Epidermal melanocyte (primary cell): ENCODE measurements around the gene SGSM2.

Experiments
- DNase-seq: peaks from one replicate; pipeline ENCODE4 v3.0.0; 2011; ENCODE audit warnings: low spot score; ENCODE audit not compliant: insufficient read length

SGSM2 gene

DNA sequence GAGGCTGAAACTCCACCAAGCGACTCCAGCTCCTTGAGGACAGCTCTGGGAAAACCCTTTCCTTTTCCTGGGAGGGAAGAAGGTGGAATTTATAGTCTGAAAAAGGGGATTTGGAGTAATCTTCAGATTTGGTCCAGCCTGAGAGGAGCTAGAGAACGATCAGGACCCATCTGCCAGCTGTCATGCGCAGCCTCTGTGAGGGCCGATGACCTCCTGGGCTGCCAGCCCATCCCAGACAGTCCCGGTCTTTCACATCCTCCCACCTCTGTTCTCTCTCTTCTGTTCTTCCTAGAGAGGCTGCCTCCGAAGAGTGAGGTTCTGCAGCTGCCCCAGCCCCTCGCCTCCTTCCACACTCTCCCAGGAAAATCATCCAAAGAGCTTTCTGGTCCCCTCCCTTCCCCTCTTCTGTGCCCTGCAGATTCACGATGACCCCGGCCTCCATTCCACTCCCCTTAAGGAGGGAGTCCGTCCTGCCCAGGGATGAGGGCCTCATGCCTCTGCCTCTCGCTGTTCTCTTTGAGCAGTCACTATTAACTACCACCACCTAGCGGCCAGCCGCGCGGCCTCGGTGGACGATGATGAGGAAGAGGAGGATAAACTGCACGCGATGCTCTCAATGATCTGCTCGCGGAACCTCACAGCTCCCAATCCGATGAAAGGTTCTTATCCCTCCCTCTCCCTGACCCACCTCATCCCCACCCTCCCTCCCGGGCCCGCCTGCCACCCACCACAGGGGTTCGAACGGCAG, 29.6 kb downstream of the SGSM2 start:
- DNase-seq, result no peak

DNA sequence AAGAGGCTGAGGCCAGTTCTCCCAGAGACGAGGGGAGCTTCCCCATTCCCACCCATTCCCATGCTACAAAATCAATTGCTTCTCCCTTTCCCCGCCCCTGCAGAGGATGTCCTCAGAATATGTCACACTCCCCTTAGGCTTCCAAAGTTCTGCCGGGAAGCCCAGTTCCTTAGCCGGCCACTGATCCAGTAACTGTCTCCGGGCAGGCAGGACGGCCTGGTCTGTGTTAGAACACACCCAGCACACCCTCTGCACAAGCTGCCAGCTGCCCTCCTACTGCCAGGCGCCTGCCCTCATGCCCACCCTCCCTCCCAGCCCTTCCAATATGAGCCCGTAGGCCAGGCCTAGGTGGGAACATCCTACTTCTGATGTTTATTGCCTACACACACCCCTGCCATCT, 31.1 kb downstream of the SGSM2 start:
- DNase-seq, result no peak

DNA sequence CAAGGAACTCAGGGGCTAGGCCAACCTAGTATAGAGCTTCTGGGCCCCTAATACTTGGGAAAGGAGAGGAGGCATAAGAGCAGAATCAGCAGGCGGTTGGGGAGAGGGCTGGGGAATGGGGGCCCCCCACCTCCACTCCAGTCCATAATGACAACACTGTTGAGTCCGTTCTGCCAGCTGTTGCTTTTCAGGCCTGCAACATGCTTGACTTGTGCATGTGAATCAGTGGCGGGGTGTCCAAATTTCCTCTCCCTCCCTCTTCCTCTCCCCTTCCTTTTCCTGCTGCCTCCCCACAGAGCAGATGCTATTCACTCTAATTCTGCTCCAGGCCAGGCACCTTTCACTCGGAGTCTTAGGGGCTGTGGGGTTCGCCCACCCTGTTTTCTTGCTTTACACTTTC, 31.7 kb downstream of the SGSM2 start:
- DNase-seq, result no peak

DNA sequence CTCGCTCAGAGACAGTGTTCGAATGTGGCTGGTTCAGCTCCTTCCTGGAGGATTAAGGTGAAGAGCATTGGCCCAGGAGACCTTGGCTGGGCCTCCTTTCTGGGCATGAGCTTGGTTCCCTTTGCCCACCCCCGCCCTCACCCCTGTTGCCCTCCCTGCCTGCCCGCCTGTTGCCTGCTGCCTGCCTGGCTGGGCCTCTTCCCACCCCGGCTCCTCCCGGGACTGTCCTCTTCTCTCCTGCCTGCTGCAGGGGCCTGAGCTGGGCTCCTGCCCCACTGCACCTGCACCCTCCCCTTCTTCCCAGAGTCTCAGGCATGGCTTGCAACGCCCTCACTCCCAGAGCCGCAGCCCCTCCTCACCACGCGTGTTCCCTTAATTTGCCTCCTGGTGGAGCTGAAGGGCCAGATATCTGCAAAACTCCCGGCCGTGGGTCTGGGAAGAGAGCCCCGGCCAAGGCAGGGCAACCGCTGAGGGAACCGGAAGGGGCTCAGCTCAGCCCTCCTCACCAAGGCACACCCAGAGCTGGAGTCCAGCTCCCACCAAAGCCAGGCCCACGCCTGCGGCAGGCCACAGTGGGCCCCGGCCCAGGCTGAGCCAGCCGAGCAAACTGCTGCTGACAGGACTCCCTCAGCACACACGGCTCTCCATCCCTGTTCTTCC, 32.4 kb downstream of the SGSM2 start:
- DNase-seq, result no peak

DNA sequence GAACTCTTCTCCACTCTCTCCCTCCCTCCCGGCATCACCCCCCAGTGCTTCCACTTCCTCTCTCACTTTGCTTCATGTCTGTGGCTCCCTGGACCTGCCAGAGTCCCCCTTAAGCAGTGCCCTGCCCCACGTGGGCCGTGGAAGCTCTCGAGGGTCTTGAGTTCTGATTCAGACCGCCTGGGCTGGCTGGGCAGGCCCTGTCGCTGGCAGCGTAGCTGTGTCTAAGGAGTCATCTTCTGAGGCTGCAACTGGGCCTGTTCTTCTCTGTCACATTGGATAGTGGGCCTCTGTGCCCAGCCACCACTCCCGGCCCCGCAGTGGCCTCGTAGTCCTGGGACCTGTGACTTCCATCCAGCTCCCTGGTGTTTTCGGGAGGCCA, 32.9 kb downstream of the SGSM2 start:
- DNase-seq, result no peak

DNA sequence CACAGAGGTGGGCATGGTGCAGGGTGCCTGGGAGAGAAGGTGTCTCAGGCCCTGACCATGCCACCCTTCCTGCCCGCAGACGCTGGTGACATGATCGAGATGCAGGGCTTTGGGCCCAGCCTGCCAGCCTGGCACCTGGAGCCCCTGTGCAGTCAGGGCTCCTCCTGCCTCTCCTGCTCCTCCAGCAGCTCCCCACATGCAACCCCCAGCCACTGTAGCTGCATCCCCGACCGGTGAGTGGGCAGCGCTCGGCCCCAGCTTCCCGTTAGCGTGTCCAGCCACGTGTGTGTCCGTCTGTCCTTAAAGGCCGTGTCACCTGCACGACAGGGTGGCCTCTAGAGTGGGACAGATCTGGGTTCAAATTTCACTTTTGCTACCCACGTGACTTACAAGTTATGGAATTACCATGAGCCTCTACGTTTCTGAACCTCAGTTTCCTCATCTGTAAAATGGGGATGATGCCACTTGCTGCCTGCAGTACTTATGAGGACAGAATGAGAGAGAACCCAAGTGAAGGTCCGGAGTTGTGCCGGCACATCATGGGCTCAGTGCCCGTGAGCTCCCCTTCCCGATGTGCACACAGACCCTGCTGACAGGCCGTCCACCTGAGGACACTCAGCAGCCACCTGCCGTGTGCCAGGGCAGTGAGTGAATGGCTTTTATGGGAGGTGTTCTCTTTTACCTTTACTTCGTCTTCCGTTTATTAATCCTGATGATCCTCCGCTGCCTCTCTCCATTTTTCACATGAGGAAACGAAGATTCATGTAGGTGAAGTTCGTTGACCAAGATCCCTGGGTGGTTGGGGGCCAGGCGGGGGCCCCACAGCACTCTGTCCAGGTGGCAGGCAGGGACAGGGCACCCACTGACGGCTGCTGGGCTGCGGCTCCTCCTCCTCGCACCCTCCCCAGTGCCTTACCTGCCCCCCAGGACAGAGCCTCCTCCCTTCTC, 34.2 kb downstream of the SGSM2 start:
- DNase-seq, result no peak

DNA sequence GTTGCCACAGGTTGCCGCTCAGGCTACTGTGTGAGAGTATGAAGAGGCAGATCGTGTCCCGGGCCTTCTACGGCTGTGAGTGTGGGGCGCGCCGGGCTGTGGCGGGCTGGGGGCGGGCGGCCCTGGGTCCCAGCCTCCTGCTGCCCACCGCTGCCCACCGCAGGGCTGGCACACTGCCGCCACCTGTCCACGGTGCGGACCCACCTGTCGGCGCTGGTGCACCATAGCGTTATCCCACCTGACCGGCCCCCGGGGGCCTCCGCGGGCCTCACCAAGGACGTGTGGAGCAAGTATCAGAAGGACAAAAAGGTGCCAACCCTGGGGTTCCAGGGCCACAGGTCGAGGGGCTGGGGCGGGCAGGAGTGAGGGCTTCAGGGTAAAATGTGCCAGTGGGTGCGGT, 34.9 kb downstream of the SGSM2 start:
- no peak for DNase-seq

DNA sequence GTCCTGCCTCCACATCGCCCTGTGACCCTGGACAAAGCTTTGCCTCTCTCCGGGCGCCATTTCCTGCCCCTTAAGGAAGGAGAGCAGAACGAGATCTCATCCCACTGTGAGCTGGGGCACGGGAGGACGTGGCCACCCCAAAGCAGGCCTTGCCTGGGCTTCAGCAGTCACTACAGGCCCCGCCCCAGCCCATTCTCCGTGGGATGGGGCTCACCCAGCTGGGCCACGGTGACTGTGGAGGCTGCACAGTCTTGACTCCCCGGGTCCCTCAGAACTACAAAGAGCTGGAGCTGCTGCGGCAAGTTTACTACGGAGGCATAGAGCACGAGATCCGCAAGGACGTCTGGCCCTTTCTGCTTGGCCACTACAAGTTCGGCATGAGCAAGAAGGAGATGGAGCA, 35.4 kb downstream of the SGSM2 start:
- DNase-seq, result no peak

DNA sequence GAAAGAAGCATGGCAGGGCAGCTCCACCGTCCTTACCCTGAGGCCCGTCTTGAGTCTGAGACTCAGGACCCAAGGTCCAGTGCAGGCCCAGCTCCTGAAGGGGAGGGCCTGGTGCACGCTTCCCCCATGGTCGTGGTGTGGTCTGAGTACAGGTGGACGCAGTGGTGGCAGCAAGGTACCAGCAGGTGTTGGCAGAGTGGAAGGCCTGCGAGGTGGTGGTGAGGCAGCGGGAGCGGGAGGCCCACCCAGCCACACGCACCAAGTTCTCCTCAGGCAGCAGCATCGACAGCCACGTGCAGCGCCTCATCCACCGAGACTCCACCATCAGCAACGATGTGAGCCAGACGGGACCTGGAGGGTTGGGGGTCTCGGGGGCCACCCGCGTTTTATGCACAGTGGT, 35.9 kb downstream of the SGSM2 start:
- DNase-seq, result no peak

DNA sequence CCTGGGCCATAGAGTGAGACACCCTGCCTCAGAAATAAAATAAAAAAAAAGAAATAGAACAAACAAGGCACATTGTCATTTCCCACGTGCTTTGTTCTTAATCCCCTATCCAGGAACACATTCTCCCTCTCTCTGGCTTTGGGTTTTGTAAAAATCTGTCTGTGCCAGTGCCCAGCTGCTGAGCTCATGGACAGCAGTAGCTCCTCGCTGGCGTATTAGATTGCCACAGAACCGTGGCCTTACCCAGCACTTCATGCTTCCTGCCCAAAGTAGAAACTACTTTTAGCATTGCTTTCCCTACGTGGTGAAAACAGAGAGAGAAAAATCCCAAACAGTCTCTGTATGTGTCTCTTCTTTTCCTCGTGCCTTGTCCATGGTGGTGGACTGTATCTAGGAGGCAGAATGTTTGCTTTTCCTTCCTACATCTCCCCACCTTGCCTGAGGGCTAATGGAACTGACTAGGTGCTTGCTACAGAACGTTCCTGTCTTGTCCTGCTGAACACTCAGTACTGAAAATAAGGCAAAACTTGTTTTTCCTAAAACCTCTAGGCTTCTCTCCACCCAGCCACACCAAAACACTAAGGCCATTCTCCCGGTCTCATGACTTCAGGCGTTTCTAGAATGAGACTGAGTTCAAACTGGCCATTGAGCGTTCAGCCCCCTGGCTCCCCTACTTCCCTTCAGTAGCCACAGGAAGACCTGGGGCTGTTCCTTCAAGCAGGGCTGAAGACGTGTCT, 37.4 kb downstream of the SGSM2 start:
- DNase-seq, result peak; percentile 97

DNA sequence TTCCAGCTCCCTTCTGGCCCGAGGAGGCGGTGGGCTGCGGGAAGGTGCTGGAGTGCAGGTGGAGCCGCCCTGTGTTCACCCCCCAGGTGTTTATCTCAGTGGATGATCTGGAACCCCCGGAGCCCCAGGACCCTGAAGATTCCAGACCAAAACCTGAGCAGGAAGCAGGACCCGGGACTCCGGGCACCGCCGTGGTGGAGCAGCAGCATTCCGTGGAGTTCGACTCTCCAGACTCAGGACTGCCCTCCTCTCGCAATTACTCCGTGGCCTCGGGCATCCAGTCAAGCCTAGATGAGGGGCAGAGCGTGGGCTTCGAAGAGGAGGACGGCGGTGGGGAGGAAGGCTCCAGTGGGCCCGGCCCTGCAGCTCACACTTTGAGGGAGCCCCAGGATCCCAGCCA, 38.1 kb downstream of the SGSM2 start:
- no peak for DNase-seq

DNA sequence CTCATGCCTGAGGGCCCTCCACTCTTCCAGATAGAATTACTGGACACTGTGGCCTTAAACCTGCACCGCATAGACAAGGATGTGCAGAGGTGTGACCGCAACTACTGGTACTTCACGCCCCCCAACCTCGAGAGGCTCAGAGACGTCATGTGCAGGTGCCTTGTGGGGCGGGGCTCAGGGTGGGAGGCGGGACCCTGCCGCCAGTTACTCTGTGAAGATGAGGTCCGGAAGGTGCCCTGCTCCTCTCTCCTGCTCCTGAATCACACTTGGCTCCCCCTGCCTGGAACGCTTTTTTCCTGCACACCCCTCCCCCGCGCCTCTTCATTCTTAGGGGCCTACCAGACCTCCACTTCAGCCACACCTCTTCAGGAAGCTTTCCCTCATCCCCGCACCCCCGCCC, 38.8 kb downstream of the SGSM2 start:
- no peak for DNase-seq

DNA sequence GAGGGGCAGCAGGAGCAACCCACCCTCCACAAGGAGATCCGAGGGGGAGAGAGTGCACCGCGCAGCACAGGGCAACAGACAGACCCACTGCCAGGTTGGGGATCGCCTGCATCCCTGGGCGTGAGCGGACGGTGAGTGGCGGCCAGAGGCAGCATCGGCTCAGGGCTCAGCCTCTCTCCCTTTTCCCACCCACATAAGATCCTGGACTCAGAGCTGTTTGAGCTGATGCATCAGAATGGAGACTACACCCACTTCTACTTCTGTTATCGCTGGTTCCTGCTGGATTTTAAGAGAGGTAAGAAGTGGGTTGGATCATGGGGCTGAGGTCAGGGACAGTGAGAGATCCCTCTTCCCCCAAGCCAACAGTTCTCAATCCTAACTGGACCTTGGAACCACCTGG, 40.4 kb downstream of the SGSM2 start:
- no peak for DNase-seq

DNA sequence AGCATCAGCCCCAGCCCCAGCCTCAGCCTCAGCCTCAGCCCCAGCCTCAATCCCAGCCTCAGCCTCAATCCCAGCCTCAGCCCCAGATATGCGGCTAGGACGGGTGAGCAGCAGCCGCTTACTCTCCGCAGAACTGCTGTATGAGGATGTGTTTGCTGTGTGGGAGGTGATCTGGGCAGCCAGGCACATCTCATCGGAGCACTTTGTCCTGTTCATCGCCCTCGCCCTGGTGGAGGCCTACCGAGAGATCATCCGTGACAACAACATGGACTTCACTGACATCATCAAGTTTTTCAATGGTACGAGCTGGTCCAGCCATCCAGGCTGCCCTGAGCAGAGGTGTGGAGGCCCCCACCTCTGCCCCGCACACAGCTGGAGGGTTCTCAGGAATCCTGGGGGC, 41.6 kb downstream of the SGSM2 start:
- no peak for DNase-seq

DNA sequence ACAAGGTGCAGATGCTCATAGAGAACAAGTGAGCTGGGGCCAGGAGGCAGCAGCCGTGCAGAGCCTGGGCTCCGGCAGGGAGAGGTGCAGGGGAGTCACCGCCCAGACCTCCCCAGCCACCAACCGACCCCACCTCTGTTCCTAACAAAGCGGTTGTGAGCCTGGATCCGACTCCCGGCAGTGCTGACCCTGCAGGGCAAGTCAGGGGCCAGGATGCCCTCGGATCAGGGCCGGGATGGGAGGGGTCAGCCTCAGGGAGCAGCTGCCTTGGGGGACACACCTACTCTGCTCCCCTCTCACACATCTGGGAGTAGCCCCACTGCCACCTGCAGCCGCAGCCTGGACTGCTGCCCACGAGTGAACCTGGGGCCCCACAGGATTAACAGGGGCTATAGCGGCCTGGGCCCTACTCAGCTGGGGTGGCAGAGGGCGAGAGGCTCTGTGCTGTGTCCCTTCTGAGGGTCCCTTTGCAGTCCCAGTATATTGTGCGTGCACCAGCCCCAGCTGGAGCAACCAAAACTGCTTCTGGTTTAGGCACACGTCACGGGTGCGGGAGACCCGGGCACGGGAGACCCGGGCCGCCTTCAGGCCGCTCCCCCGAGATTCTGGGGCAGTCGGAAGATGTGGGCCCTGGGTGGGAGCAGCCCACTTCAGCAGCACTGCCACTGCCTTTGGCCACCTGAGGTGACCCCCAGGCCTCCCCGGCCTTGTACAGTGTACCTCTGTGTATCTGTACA, 42.4 kb downstream of the SGSM2 start:
- DNase-seq, result no peak

DNA sequence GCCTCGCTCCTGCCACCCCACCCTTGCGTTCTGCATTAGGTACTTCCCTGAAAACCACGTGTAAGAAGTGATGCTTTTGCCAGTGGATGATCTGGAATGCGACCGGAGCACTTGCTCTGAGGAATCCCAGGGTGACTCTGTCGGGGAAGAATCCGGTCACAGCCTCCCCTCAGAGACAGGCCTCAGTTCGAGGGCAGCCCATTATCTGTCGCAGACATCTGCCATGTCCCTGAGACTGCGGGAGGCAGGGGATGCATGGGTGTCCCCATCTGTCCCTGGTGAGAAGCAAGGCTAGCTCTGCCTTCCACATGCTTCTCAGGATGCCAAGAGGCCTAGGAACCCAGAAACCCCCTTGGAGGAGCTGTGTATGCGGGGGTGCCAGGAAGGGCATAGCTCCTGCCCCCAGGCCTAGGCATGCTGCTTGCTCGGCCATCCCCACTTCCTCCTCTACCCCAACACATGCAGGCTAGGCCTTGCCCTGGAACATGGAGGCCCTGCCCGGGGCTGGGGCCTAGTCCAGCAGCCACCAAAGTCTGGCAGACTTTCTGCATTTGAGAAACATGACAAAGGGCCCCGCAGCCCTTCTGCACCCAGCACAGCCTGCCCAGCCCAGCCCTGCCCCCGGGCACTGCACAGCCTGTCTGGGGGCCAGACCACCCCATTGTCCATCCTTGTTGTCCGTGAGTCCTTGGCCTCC, 43.1 kb downstream of the SGSM2 start:
- DNase-seq, result no peak

DNA sequence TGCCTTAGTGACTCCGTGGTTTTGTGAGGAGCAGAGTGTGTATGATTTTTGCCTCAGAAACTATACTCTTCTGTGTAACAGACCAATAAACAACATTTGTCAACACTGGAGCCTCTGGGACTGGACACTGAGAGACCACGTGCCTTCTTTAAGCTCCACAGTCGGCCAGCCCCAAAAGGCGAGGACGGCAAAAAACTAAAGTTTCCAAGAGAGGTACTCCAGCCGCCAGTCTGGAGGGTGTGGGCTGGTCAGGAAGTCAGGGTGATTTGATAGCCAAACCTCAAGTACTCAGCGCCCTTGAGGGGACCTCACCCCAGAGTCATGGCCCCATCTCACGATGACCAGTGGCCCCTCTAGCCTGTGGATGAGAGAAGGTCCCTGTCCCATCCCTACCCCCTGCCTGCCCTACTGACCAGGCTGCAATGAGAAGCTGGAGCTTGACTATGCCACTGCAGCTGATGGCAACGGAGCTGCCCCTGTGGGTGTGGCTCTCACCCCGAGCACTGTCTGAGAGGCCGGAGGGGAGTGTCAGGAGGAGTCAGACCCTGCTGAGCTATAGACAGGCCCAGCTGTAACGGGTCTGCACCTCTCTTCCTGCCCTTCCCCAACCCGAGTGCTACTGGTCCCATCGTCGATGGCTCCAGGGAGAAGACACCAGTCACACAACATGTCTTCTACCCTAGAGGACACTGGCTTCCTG, 43.8 kb downstream of the SGSM2 start:
- no peak for DNase-seq

DNA sequence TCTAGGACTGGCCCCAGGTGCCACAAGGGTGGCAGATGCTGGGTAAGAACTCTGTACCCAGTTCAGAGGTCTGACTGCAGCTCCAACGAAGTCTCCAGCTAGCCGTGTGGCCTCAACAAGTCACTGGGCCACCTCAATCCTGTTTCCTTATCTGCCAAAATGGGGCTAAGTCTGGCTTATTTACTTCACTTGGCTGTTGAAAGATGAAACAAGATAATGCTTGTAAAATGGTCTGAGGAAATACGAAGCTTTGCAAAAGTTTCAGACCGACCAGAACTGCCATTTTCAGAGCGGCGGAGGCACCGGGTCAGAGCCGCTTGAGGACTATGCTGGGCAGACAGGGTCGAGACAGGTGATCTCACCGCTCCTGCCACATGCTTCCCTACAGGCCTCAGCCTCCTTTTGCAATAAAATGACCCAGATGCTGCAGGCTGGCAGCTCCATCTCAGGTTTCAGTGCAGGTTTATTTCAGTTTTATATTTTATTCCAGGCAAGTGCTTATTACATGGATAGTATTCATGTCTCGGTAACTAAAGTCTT, 46.4 kb downstream of the SGSM2 start:
- no peak for DNase-seq

DNA sequence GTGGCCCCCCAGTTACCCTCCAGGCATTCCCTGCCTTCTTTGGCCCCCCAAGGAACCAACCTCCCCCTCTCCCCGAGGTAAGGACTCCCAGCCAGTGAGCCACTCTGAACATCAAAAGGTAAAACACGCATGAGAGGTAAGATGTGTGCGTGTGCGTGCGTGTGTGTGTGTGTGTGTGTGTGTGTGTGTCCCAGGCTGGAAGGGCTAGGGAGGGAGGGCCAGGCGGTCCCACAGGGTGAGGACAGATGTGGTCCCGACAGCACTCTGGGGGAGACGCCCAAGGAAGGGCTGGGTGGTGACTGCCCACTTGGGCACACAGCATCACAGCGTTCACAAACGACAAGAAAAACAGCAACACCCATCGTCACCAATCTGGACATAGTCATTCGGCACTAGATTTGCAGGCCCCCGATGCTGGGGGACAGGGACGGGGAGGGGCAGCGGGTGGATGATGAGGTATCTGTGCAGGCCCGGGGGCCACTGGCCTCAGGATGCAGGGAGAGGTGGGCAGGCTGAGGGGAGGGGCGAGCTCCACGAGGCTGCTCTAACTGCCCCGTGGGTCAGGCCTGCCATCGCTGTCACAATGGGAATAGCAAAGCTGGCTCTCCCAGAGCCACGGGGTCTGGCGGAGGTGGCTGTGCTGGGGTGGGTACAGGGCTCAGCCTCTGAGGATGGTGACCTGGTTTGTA, 47.3 kb downstream of the SGSM2 start:
- DNase-seq, result no peak
